ENCODE measurements around the gene KLHL2.
"Not testable (repeated sequence)": the region's sequence is repeated elsewhere in the genome, so short reads cannot be mapped to it uniquely, and the experiment has no call there.

KLHL2 gene

DNA sequence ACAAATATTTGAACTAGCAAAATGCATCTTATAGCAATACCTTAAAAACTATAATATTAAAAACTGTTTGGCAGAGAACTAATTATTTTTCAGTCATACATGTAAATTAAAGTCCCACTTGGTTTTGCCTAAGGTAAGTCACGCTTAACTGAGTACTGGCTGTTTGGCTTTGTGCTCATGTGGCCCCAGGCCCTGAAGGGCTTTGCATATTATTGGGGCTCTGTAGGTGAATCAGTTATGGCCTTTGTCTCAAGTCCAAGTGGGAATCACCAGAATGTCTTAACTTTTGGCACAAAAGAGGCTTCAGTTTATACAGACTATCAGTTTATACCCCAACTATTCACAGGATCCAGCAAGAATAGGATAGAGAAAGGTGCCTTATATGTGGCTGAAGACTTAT is 29.5 kb downstream of the KLHL2 start:
- DNase-seq: not testable (repeated sequence)

DNA sequence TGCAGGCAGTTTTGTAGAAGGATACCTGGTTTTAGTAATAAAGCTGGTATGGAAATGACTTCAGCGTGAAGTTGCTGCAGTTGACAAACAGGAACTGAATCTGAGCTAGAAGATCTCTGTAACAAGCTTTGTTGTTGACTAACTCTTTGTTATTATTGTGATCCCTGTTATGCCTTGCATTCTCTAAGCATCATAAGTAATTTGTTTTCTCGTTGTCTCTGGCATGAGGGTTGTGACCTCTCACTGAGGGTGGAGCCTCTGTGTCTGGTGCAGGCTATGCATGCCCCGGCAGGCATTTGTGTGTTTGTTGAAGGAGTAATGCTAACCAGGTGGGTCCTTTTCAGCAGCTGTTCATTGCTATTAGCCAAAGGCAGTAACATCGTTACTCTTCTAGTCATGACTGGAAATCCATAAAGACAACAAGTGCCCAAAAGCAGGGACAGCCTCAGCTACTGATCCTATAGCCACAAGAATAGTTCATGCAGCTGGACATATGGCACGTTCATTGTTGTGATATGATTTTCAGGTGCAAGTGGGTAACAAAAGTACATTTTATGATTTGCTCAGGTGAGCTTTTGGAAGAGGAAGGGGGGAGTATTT is 30.8 kb downstream of the KLHL2 start:
- not testable (repeated sequence) for DNase-seq

DNA sequence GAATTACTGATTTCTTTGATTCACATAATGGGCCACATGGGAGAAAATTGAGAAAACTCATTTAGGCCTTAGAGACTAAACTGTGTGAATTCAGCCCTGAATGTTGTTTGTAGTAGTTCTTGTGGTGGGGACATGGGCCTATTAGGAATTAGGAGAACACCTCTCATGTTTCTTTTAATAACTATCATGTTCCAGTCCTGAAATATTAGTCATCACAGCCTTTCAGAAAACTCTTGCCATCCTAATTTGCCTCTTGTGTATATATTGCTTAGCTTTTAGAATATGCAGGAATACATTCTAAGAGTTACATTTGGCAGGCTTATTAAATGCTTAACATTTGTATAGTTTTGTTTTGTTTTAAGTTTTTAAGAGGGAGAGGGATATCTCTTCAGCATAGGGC is 33.4 kb downstream of the KLHL2 start:
- DNase-seq: not testable (repeated sequence)

DNA sequence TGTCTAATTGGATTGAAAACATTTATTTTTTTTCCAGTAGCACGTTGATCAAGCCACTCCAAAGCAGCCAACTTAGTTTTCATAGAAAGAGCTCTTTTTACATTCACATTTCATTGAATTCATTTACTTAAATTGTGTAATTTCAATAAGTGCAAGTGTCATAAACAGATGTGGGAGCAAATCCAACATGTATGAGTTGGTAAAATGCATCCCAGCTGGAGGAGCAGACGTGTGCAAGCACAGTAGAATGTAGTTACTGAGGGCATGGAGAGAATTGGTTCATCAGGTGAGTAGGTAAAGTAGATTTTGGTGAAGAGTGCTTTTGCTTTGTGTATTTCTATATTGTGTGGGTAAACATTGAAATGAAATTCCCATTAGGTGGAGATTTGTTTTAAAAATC is 36.8 kb downstream of the KLHL2 start:
- not testable (repeated sequence) for DNase-seq

DNA sequence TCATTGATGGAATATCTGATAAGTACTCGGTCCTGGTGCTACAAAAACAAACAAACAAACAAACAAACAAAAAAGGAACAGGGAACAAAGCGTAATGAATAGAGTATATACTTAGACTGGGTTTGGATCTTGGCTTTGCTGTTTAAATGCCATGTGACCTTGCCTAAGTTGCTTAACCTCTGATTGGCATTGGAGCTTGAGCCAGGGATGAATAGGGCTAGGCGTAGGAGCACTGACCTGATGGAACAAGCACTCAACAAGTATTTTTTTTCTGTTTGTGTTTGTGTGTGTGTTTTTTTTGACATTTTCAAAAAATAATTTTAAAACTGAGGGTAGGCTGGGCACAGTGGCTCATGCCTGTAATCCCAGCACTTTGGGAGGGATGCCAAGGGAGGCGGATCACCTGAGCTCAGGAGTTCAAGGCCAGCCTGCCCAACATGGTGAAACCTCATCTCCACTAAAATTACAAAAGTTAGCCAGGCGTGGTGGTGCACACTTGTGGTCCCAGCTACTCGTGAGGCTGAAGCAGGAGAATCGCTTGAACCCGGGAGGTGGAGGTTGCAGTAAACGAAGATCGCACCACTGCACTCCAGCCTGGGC is 37.3 kb downstream of the KLHL2 start:
- not testable (repeated sequence) for DNase-seq

DNA sequence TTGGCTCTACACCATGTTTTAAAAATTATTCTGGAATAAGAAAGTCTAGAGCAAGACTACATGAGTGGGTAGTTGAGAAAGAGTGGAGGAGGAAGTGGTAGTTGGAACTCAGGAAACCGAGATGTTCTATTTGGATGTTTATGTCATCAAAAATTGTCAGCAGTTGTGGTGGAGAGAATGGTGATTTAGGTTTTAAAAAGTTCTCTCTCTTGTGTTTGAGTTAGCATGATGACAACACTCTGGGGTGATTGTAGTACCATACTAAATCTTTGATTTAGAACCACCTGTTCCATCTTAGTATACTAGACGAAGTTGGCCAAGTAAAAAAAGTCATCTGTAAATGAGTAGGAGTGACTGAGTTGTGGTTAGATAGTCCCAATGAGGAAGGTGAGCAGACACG is 40.7 kb downstream of the KLHL2 start:
- DNase-seq: no peak

DNA sequence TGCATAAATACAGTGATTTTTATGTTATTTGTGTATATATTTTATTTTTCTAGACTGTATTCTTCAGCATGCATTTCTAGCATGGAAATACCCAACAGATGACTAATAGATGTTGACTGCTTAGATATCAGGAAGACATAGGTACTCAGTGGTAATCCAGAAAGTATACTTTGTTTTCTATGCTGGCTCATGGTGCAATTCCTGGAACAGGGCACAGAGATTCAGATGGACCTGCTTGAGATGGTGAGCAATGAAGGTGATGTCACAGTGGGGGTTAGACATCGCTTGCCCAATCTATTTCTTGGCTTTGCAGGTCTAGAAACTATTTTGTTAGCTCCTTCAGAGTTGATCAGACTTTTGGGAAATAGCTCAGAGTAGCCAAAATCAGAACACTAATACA is 41.5 kb downstream of the KLHL2 start:
- DNase-seq: not testable (repeated sequence)

DNA sequence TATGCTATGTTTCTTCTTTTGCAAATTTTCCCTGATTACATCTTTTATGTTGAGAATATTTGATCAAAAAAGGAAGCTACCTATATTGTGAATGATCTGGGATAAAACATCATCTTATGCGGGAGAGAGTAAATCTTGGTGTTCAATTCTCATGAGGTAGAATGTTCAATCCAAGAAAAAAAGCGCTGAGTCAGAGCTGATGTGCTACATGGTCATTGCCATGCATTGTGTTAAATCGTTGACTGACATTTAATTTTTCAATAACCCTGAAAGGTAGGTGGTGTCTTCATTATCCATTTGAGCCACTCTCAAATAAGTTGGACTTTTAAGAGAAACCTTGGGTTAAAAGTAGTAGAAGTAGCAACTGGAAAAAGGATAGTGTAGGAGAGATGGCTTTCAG is 47.4 kb downstream of the KLHL2 start:
- DNase-seq: not testable (repeated sequence)

DNA sequence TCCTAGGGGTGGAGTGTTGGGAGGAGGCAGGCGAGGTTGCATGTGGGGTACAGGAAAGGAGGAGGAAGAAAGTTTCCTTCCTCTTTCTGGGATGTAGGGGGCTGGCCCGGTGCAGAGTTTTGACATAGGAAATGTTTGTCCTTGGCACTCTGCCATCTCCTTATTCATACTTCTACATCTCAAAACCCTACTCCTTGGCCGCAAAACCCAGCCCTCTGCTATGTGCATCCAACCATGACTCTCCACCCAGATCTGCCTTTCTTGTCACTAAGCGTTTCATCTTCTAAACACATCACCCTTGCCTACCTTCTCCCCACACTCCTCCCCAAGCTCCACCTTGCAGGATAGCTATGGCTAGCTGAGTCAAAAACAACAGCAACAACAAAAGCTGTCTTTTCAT is 48.1 kb downstream of the KLHL2 start:
- peak; percentile 24 to 35 for DNase-seq

DNA sequence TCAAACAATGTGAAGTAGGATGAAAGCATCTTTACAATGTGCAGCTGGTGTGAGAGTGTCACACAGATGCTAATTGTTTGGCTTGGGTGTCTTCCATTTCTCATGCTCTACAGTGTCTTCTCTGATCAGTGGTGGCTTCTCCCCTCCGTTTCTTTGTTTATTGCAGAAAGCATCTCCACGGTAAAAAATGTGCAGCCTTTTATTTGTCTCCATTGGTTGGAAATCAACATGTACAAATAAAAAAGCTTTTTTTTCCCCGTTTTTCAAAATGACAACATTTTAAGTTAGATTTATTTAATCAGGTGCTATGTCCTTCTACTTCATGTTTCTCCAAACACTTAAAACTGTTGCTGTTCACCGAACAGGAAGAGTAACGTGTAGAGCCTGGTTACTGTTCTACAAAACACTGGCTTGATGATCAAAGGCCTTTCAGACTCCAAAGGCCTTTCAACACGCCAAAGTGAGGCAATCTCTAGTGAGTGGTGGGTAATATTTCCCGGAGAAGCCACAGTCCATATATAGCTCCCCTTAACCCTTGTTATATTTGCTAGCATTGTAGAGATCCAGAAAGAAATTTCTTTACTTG is 48.8 kb downstream of the KLHL2 start:
- not testable (repeated sequence) for DNase-seq

DNA sequence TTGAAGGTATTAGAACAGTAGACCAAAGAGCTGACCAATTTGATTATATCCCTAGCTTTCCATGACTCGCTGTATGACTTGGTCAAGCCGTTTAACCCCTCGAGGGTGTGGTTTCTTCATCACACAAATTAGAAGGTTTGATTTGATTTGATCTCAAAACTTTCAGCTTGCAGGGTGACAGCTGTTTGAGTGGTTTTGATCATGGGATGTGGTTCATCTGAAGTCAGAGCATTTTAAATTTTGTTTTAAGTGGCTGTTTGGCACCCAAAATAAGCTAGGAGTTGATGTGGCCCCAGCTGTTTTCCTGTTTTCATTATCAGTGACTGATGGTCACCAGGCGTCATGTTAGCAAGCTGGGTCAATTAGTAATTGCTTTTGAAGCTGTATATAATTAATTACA is 52.4 kb downstream of the KLHL2 start:
- DNase-seq: not testable (repeated sequence)

DNA sequence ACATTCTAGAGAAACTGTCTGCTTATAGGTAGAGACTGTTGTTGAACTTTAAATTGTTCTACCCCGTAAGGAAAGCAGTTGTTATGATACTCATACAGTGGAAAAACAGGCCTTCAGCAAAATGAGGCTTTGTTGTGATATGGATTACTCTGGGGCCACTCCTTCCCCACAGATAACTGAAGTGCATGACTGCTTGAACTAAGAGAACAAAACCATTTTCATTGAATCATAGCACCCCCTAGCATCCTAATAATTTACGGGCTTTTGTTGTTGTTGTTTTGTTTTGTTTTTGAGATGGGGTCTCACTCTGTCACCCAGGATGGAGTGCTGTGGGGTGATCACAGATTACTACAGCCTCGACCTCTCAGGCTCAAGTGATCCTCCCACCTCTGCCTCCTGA is 54.9 kb downstream of the KLHL2 start:
- DNase-seq: not testable (repeated sequence)

DNA sequence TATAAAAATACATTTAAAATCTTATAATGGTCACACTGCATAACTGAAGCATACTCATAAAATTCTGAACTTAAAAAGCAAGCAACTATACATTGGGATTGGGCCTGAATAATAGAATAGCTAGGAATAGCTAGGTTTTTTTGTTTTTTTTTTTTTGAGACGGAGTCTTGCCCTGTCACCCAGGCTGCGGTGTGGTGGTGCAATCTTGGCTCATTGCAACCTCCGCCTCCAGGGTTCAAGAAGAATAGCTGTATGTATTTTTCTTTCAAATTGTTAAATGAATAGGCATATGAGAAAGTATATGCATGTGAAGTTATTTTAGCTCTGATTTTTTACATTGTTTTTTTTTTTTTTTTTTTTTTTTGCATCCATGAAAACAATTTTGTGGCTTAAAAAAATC is 56.1 kb downstream of the KLHL2 start:
- DNase-seq: not testable (repeated sequence)

DNA sequence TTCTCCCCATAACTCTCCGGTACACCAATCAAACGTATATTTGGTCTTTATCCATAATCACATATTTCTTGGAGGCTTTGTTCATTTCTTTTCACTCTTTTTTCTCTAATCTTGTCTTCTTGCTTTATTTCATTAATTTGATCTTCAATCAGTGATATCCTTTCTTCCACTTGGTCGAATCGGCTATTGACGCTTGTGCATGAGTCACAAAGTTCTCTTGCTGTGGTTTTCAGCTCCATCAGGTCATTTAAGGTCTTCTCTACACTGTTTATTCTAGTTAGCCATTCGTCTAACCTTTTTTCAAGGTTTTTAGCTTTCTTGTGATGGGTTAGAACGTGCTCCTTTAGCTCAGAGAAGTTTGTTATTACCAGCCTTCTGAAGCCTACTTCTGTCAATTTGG is 62.6 kb downstream of the KLHL2 start:
- not testable (repeated sequence) for DNase-seq

DNA sequence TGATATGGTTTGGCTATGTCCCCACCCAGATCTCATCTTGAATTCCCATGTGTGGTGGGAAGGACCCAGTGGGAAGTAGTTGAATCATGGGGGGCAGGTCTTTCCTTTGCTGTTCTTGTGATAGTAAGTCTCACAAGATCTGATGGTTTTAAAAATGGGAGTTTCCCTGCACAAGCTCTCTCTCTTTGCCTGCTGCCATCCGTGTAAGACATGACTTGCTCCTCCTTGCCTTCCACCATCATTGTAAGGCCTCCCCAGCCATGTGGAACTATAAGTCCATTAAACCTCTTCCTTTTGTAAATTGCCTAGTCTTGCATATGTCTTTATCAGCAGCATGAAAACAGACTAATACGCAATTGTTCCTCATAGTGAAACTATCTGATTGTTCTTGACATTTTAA is 66.1 kb downstream of the KLHL2 start:
- DNase-seq: not testable (repeated sequence)

DNA sequence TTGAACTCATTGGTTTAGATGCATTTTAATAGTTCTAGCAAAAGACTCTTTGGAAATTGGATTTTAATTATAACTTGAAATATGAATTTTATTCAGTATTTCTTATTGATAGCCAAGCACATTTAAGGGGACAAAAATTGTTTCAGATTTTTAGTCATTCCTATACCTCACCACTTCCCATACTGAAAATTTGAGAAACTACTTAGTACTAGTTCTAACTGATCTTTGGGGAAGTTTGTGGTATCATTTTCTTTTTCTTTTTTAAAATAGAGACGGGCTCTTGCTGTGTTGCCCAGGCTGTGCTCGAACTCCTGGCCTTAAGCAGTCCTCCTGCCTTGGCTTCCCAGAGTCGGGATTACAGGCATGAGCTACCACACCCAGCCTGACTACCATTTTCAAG is 68.0 kb downstream of the KLHL2 start:
- DNase-seq: not testable (repeated sequence)

DNA sequence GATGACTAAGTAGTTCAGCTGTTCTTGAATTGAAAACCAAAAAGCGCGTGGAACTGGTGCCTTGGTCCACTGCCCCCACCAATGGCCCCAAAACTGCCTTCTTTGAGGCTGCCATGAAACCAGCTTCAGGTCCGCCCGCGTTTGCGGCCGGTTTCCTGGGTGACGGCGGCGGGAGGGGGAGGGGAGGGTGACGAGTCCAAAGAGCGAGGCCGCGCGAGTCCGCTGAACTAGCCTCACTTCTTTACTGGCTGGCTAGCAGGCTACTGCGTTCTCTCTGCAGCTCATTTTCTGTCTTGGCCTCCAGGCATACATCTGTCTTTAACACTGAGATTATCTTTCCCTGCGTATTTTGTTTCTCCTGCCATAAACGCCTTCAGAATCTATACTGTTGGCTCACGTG is 72.2 kb downstream of the KLHL2 start:
- DNase-seq: not testable (repeated sequence)

DNA sequence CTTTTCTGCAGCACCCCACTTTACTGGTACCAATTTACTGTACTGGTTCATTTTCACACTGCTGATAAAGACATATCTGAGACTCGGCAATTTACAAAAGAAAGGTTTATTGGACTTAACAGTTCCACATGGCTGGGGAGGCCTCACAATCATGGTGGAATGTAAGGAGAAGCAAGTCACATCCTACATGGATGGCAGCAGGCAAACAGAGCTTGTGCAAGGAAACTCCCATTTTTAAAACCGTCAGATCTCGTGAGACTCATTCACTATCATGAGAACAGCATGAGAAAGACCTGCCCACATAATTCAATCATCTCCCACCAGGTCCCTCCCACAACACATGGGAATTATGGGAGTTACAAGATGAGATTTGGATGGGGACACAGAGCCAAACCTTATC is 77.3 kb downstream of the KLHL2 start:
- not testable (repeated sequence) for DNase-seq

DNA sequence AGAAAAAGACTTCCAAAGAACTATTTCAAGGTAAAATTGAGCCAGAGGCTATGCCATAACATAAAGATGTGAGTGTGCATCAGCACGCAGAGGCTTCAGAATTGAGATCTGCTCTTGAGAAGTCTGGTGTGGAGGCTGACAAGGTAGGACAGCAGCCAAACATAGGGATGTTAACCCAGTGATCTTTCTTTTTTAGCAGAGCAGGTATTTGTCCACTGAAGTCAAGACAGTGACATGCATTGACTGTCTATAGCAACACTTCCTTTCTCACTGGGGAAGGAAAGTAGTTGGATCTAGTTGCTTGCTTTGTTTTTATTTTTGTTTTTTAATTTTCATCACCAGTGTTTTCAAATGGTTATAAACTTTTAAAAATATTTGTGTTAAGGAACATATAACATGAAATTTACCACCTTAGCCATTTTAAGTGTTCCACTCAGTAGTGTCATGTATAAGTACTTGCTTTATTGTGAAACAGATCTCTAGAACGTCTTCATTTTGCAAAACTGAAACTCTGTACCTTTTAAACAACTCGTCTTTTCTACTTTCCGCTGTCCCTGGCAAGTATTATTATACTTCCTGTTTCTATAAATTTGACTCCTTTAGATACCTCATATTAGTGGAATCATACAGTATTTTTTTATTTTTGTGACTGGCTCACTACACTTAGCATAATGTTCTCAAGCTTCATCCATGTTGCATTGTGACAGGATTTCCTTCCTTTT is 79.4 kb downstream of the KLHL2 start:
- DNase-seq: not testable (repeated sequence)

DNA sequence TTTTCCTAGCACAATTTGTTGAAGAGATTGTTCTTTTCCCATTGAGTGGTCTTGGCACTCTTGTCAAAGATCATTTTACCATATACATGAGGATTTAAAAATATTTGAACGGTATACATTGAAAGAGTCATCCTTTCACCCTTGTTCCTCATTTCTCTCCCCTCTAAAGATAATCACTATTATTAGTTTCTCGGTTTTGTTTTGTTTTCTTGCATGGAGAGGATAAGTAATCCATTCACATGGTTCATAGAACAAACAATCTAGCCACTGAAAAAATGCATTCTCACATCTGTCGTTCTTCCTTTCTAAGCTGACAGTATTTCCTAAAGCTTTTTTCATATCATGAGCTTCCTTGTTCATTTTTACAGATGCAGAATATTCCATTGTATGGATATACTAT is 80.9 kb downstream of the KLHL2 start:
- DNase-seq: no peak

DNA sequence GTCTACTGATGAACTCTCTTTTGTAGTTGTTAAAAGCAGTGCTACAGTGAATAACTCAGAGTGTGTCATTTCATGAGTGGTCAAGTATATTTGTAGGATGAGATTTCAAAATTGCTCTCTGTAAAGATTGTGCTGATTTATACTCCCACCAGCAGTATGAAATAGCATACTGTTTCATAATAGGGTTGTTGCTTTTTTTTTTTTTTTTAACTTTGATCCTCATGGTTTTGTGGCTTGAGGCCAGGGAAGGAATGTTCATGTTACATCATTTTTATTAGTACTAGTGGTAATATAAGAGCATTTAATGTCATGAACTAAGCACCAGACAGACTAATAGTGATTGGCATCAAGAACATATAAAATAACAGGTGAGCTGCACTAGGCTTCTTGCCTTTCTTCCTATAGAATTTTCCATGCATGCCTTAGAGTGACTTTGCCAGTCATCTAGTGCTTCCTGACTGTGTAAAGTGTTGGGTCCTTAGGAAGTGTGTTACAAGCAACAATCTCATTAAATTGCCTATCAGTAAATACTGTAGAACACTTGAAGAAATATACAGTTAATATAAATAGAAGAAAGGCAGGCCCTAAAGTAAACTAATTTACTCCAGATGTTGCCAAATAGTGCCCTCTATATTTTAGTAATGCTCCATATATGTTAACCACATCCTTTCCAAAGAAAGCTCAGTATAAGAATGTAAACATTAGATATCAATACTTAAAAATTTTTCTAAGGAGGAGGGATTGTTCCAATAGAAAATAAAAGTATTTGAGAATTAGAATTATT is 81.5 kb downstream of the KLHL2 start:
- DNase-seq: no peak

DNA sequence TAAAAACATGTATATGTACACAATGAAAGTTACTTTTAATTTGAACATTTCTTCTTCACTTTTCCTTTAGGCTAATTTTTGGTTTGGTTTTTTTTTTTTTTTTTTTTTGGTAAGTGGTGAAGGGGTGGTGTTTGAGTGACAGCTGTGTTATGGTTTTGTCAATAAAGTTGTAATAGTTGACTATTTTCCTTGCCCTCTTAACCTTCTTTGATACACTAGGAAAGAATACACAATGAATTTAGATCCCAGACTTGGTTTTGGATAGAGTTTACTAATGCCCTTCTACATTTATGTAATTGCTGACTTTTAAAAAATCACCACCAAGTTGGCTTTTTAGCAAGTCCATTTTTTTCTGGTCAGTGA is 82.0 kb downstream of the KLHL2 start:
- DNase-seq: no peak

DNA sequence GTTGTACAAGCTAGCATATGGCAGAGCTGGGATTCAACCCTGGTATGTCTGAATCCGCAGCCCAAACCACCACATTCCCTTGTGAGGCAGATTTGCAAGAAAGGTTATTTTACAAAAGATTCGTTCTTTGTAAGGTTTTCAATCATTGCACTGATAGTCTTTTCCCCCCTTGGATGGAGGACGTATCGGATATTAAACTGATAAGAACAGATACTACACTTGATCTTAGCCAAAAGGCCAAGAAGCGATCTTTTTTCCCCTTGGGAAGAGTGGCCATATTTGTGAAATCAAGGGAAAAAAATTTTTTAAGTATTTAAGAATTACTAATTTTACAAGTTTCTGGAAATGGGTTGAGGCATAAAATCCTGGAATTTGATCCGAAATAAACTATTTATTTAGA is 85.7 kb downstream of the KLHL2 start:
- no peak for DNase-seq

All from NCI-H187 (cell line).